SKM-1 treated with dmso at 0.1 percent for 144 hours (cell line): ENCODE measurements around the gene DISP3.

ENCODE experiments used
- DNase-seq: peaks from one replicate; lab custom pipeline; 2025; ENCODE audit not compliant: unreplicated experiment; lab: John Stamatoyannopoulos, UW

Gene DISP3

DNA sequence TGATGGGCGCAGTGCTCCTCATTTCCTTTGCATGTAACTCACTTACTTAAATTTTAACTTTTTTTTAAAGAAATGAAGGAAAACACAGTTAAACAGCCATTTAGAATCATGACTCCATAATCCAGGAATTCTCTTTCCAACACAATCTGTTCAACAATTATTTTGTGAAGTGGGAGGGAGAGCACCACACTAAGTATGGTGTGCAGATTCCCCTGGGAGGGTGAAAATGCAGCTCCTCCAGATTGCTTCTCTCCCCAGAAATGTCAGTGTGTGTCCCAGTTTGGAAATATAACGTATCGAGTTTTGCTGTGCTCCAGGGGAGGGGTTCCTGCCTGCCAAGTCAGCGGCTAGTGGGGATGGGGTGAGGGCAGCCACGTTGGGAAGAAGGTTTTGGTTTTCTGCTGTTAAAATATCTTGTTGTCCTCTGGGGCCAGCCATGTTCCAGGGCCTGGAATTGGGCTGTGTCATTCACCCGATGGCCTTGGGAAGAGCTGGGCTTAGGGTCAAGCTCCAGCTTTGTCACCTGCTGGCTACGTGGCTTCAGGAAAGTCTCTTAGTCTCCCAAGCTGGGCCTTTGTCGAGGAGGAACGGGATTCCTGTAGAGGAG, 17.3 kb upstream of the DISP3 start:
- no peak for DNase-seq

DNA sequence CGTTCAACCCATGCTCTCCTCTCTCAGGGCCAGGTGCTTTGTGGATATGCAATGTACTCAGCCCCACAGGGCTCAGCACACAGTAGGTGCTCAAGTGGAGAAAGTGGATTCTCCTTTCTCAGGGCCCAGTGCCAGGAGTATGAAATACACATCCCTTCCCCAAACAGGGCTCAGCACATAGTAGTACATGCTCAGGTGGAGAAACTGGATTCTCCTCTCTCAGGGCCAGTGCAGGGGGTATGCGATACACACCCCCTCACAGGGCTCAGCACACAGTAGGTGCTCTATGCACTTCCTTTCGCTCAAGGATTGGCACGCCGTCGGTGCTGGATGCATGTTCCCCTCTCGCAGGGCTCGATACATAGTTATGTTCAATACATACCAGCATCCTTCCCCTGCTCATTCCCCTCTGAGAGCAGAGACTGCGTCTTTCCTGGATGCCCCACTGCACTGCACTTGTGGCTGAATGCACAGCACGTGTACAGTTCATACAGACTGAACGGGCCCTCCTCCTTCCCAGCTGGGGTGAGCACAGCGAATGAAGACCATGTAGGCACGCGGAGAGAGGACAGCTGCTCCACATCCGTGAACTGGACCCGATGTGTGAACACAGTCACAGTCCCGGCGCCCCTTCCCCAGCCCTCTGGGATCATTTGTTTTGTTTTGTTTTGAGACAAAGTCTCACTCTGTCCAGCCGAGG, 16.6 kb upstream of the DISP3 start:
- no peak for DNase-seq

DNA sequence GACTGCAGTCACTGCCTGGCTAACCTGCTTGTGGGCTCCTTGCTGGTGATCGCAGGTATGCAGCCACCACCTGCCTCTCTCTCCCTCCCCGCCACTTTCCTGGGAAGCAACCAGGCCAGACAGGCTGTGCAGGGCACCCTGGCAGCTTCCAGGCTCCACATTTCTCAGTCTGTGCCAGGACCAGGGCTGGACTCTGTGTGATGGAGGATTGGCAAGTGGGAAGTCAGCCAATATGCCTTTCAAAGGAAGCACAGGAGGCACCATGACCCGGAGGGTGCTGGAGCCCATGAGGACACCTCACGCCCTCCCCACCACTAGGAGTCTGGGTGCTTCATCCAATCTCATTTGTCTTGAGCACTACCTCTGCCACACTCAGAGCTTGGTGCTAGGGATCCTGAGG, 15.8 kb upstream of the DISP3 start:
- no peak for DNase-seq

DNA sequence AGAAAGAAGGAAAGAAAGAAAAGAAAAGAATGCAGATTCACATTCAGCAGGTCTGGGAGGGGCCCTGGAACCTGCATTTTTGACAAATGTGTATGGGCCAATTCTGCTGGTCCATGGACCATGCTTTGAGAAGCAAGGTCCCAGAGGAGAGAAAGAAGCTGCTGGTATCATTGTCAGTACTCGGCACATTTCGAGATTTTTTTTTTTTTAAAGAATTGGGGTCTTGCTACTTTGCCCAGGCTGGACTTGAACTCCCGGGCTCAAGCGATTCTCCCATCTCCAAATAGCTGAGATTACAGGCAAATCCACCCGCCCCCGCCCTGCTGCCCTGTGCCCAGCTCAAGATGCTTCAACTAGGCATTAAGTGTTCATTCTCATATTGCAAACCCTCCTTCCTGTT, 13.6 kb upstream of the DISP3 start:
- DNase-seq, result no peak

GRCh38 chr1:11466416-11466815, 12.5 kb upstream of the DISP3 start:
- no peak for DNase-seq

- DNase-seq, result no peak
These were observed 10.1 kb upstream of the DISP3 start for GRCh38 chr1:11468878-11469277.

DNA sequence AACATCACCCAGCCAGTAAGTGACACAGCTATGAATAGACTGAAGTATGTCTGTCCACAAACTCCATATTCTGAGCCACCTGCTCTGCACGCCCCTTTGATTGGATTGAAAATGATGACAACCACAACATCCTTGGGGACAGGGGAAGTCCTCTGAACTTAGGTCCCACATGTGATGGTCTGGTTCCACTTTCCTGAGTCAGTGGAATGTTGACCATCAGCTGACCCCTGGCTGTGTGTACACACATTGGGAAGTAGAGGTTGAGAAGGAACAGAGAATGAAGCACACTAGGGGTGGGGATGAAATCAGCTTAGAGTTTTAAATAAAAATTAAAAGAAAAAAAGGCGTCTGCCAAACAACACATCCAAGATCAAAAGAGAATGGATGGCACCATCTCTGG, 8.0 kb upstream of the DISP3 start:
- no peak for DNase-seq

- no peak for DNase-seq
These were observed 7.5 kb upstream of the DISP3 start for GRCh38 chr1:11471473-11471872.

DNA sequence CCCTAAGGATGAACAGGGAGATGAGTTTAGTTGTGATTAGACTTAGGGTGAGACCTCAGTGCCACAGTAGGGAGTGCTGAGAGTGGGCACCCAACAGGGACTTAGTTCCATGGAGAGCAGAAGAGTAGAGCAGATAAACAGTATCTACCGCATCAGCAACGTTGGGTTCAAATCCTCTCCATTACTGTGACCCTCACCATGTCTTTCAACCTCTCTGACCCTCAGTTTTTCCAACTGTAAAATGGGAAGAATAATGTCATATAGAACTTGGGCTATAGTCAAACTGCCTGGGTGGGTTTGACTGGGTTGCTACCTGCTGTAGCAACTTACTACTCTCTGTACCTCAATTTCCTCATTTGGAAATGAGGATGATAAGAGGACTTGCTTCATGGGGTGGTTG, 6.7 kb upstream of the DISP3 start:
- no peak for DNase-seq

- no peak for DNase-seq
These were observed 6.2 kb upstream of the DISP3 start for GRCh38 chr1:11472741-11473140.

DNA sequence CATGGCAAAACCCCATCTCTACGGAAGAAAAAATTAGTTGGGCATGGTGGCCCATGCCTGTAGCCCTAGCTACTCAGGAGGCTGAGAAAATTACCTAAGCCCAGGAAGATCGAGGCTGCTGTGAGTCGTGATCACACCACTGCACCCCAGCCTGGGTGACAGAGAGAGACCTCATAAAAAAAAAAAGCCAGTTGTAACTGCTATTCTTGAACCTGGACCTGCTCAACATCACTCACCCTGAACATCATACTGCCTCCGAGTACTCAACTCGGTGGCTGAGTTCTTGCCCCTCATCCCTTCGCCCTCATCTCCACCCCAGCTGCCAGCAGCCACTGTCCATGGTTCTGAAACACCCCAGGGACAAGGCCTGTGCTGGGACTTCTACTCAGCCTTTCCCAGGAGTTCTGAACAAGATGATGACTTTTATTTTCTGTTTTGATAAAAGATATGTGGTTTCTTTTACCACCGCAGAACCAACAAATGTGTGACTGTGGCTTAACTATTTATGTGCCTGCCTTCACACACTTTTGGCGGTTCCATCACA, 5.4 kb upstream of the DISP3 start:
- DNase-seq, result no peak

DNA sequence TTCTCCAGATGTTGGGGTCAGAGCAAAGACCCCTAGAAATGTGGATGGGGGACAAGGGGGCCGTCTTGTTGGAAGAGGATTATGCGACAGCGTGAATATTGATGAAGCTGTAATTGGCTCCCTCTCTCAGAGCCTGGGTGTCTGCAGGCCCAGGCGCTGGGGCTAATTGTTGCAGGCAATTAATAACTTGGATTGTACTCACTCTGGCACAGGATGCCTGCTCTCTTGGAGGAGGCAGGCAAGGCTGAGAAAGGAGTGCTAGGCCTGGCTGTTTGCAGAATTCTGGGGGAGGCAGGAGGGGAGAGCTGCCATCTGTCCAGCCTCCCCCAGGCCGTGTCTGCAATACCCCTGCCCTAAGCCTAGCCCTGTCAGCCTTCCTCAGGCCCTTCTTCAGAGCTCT, 4.1 kb upstream of the DISP3 start:
- DNase-seq, result no peak

DNA sequence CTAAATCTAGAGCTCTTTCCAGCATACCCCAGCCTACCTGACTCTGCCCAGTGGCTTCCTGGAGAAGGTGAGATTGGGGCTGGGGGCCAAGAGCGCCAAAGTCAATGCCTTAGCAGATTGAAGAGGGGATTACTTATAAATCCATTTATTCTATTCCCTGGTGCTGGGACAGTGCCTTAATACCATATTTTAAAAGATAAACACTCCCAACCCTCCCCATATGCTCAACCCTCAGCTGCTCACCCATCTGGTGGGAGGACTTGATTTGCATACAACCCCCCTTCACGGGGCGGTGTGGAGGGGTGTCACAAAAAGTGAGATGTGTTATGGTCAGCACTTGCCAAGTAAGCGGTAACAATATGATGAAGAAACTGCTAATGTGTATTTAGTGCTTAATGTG, 3.2 kb upstream of the DISP3 start:
- DNase-seq, result no peak

DNA sequence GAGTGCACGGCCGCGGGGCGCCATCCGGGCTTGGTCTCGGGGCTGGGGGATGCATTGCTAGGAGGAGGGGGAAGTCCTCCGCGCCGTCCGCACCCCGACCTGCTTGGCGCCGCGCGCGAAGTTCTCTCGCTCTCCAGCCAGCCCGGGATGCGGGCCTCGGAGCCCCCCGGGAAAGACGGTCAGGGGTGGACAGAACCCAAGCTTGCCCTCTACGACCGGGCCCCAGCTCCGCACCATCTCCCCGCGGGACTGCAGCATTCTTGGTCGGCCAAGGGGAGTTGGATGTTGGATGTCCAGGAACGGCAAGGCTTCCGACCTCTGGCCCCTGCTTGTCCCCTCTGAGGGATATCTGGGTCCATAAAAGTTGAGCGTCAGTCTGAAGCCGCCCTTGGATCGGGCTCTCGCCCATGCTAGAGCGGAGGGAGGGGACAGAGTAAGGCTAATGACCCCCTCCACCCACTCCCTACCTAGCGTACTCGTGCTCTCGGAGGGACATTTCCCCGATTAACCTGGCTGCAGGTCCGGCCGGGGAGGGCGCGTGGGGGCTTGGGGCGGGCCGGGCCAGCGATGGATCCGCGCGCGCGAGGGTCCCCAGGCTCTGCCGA, 522 bp downstream of the DISP3 start:
- DNase-seq, result no peak

- no peak for DNase-seq
These were observed 2.1 kb downstream of the DISP3 start for GRCh38 chr1:11481019-11481418.

- DNase-seq, result no peak
These were observed 3.2 kb downstream of the DISP3 start for GRCh38 chr1:11482198-11482597.

- DNase-seq, result no peak
These were observed 3.9 kb downstream of the DISP3 start for GRCh38 chr1:11482701-11483479.

DNA sequence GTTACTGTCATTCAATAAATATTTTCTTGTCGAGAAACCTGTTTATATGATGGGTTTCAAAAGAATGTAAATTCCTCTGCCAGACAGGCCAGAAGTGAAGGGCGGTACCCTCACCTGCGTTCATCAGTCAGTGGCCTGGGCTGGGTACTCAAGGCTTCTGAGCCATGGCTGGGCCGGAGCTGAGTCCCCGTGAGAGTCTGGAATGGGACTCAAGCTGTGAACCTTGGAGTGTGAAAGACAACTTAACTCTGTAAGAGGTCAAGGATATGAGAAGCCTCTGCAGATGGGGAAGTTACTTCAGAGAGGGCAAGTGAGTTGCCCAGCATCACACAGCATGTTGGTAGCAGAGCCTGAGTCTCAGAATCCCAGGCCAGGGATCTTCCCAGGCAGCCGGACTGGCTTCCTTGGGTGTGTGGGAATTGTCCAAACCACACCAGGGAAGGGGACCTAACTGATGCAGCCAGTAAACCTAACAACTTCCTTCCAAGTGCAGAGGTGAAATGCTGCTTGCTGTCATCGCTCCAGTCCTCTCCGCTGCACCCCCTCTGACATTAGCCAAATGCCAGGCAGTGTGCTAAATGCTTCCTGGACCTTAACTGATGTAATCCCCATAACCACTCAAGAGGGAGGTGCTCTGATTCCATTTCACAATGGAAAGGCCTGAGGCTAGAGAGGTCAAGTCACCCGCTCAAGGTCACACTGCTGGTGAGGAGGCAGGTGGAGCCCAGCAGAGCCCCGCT, 4.8 kb downstream of the DISP3 start:
- no peak for DNase-seq

DNA sequence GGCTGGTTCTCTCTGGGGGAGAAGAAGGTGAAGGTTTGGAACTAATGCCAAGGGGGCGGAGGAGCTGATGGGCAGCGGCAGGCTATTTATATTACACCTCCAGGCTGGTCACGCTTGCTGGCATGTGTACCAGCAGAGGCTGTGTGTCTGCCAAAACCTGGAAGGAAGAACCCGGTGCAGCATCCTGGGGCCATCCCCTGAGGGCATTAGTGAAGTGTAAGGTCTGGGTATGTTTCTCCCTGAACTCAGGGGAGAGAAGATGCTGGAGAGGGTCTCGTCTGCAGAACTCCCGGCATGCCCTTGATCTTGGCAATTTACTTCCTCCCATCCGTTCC, 5.3 kb downstream of the DISP3 start:
- DNase-seq, result no peak

- DNase-seq, result no peak
These were observed 6.2 kb downstream of the DISP3 start for GRCh38 chr1:11485191-11485590.
